SK-N-SH treated with all-trans-retinoic acid at 6 μM for 48 hours (cell line): ENCODE data around the gene CTSA.

Experiments
- ARNTL ChIP-seq: fragments of 450-650 bp; formaldehyde crosslinking; IDR thresholded peaks from 2 replicates; pipeline ENCODE4 v1.5.0; 2020; ENCODE audit warnings: low read depth, mild to moderate bottlenecking, moderate library complexity, borderline replicate concordance
- BACH2 ChIP-seq: fragments of 250-450 bp; sonication (Bioruptor Pico); IDR thresholded peaks from 2 replicates; pipeline ENCODE4 v1.9.0; 2021; ENCODE audit warnings: mild to moderate bottlenecking, borderline replicate concordance
- ESRRG ChIP-seq: fragments of 250-450 bp; sonication (Bioruptor Pico); IDR thresholded peaks from 2 replicates; pipeline ENCODE4 v1.6.1; 2021; ENCODE audit warnings: mild to moderate bottlenecking
- ISL1 ChIP-seq: fragments of 250-450 bp; sonication (Bioruptor Pico); IDR thresholded peaks from 2 replicates; pipeline ENCODE4 v2.1.2; 2022; ENCODE audit warnings: mild to moderate bottlenecking, moderate library complexity
- PPARA ChIP-seq: fragments of 250-450 bp; sonication (Bioruptor Pico); IDR thresholded peaks from 2 replicates; pipeline ENCODE4 v1.5.0; 2020; ENCODE audit warnings: mild to moderate bottlenecking, borderline replicate concordance
- TCF4 ChIP-seq: fragments of 250-450 bp; sonication (Bioruptor Pico); IDR thresholded peaks from 2 replicates; pipeline ENCODE4 v1.8.0; 2021; ENCODE audit warnings: mild to moderate bottlenecking, moderate library complexity, borderline replicate concordance
- ZFP3 ChIP-seq: fragments of 250-450 bp; sonication (Bioruptor Pico); IDR thresholded peaks from 2 replicates; pipeline ENCODE4 v1.5.0; 2020; ENCODE audit warnings: mild to moderate bottlenecking, moderate library complexity
- ZNF565 ChIP-seq: fragments of 450-650 bp; formaldehyde crosslinking; conservative IDR thresholded peaks from 2 replicates; pipeline ENCODE4 v1.5.0; 2020; ENCODE audit warnings: low read depth, mild to moderate bottlenecking, moderate library complexity
- ZNF70 ChIP-seq: fragments of 450-650 bp; formaldehyde crosslinking; IDR thresholded peaks from 2 replicates; pipeline ENCODE4 v1.5.0; 2020; ENCODE audit warnings: mild to moderate bottlenecking, moderate library complexity
- TF ChIP-seq, protein P1 (sequence below): fragments of 250-450 bp; sonication (Bioruptor Pico); IDR thresholded peaks from 2 replicates; pipeline ENCODE4 v1.8.0; 2020; ENCODE audit warnings: mild to moderate bottlenecking, moderate library complexity, borderline replicate concordance
- TF ChIP-seq, protein P2 (sequence below): fragments of 250-450 bp; sonication (Bioruptor Pico); IDR thresholded peaks from 2 replicates; pipeline ENCODE4 v1.5.0; 2020; ENCODE audit warnings: mild to moderate bottlenecking, moderate library complexity

DNA sequence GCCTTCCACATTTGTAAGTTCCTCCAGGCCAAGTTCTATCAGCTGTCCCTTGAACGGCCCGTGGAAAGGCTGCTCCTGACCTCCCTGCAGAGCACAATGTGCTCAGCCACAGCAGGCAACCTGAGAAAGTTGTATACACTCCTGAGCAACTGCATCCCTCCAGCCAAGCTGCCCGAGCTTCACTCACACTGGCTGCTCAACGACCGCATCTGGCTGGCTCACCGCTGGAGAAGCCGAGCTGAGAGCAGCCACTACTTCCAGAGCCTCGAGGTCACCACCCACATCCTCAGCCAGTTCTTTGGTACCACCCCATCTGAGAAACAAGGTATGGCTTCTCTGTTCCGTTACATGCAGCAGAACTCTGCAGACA is 8.1 kb upstream of the CTSA start:
- no peak for TF ChIP-seq ZNF70 (CRISPR knock-in tag)
- TF ChIP-seq BACH2 (CRISPR knock-in tag) = no peak
- no peak for TF ChIP-seq ARNTL (CRISPR knock-in tag)
- no peak for TF ChIP-seq ZFP3 (CRISPR knock-in tag)
- no peak for TF ChIP-seq ZNF565 (CRISPR knock-in tag)
- TF ChIP-seq ESRRG = no peak
- no peak for TF ChIP-seq ISL1 (CRISPR knock-in tag)
- TF ChIP-seq, protein P1, sequence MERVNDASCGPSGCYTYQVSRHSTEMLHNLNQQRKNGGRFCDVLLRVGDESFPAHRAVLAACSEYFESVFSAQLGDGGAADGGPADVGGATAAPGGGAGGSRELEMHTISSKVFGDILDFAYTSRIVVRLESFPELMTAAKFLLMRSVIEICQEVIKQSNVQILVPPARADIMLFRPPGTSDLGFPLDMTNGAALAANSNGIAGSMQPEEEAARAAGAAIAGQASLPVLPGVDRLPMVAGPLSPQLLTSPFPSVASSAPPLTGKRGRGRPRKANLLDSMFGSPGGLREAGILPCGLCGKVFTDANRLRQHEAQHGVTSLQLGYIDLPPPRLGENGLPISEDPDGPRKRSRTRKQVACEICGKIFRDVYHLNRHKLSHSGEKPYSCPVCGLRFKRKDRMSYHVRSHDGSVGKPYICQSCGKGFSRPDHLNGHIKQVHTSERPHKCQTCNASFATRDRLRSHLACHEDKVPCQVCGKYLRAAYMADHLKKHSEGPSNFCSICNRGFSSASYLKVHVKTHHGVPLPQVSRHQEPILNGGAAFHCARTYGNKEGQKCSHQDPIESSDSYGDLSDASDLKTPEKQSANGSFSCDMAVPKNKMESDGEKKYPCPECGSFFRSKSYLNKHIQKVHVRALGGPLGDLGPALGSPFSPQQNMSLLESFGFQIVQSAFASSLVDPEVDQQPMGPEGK = no peak
- no peak for TF ChIP-seq PPARA (CRISPR knock-in tag)
- no peak for TF ChIP-seq TCF4 (CRISPR knock-in tag)
- TF ChIP-seq, protein P2, sequence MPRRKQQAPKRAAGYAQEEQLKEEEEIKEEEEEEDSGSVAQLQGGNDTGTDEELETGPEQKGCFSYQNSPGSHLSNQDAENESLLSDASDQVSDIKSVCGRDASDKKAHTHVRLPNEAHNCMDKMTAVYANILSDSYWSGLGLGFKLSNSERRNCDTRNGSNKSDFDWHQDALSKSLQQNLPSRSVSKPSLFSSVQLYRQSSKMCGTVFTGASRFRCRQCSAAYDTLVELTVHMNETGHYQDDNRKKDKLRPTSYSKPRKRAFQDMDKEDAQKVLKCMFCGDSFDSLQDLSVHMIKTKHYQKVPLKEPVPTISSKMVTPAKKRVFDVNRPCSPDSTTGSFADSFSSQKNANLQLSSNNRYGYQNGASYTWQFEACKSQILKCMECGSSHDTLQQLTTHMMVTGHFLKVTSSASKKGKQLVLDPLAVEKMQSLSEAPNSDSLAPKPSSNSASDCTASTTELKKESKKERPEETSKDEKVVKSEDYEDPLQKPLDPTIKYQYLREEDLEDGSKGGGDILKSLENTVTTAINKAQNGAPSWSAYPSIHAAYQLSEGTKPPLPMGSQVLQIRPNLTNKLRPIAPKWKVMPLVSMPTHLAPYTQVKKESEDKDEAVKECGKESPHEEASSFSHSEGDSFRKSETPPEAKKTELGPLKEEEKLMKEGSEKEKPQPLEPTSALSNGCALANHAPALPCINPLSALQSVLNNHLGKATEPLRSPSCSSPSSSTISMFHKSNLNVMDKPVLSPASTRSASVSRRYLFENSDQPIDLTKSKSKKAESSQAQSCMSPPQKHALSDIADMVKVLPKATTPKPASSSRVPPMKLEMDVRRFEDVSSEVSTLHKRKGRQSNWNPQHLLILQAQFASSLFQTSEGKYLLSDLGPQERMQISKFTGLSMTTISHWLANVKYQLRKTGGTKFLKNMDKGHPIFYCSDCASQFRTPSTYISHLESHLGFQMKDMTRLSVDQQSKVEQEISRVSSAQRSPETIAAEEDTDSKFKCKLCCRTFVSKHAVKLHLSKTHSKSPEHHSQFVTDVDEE (CRISPR knock-in tag) = no peak
